GM19452 (cell line): Measurements from ENCODE around the gene NCAPH2.
"Not testable (repeated sequence)": the region's sequence is repeated elsewhere in the genome, so short reads cannot be mapped to it uniquely, and the experiment has no call there.

Experiments
- ATAC-seq: cut with Tn5 transposase; IDR thresholded peaks from one replicate; pipeline ENCODE4 v1.9.1; 2021; ENCODE audit not compliant: unreplicated experiment

The NCAPH2 gene

GRCh38 chr22:50529416-50529896 is 21.4 kb downstream of the NCAPH2 start:
- ATAC-seq: no peak

GRCh38 chr22:50529897-50530579 is 22.0 kb downstream of the NCAPH2 start, which contains the start of gene TYMP:
TYMP (minus strand) TSS chr22:50530012; CDS start chr22:50529709, 303 bp downstream.
- peak; percentile 20 for ATAC-seq

- no peak for ATAC-seq
Observed at GRCh38 chr22:50530580-50530876, 22.5 kb downstream of the NCAPH2 start.

GRCh38 chr22:50530877-50531545 is 23.0 kb downstream of the NCAPH2 start:
- no peak for ATAC-seq

- no peak for ATAC-seq
Observed at GRCh38 chr22:50531546-50531961, 23.5 kb downstream of the NCAPH2 start.

- no peak for ATAC-seq
Observed at GRCh38 chr22:50531962-50532674, 24.1 kb downstream of the NCAPH2 start.

- ATAC-seq: no peak
Observed at GRCh38 chr22:50532824-50533796, 25.1 kb downstream of the NCAPH2 start.

GRCh38 chr22:50533856-50534711 is 26.1 kb downstream of the NCAPH2 start:
- not testable (repeated sequence) for ATAC-seq

- no peak for ATAC-seq
Observed at GRCh38 chr22:50535113-50535512, 27.1 kb downstream of the NCAPH2 start.

- ATAC-seq: no peak
Observed at GRCh38 chr22:50536226-50536625, 28.2 kb downstream of the NCAPH2 start.

- ATAC-seq: no peak
Observed at GRCh38 chr22:50537765-50538164, 29.7 kb downstream of the NCAPH2 start.

GRCh38 chr22:50540381-50540780 is 32.4 kb downstream of the NCAPH2 start:
- ATAC-seq: no peak

- ATAC-seq: not testable (repeated sequence)
Observed at GRCh38 chr22:50541667-50542026, 33.6 kb downstream of the NCAPH2 start.

GRCh38 chr22:50542416-50542927 is 34.4 kb downstream of the NCAPH2 start:
- peak; percentile 36 for ATAC-seq

GRCh38 chr22:50544078-50544745 is 36.2 kb downstream of the NCAPH2 start:
- ATAC-seq: no peak

GRCh38 chr22:50544746-50545253 is 36.8 kb downstream of the NCAPH2 start:
- no peak for ATAC-seq

GRCh38 chr22:50545522-50546325 is 37.7 kb downstream of the NCAPH2 start, which contains the start of gene KLHDC7B:
KLHDC7B (plus strand) TSS chr22:50545899; CDS start chr22:50546244, 345 bp downstream.
- no peak for ATAC-seq
